ENCODE results near the gene PHLDB3. TPM values are rescaled to one million over a fixed set of nuclear protein-coding genes. Genes with fewer than 3 reads are reported as not detected.

The PHLDB3 gene
- total RNA-seq, 1 donor: 8.0 TPM

GRCh38 chr19:43503501-43504425 is 783 bp downstream of the PHLDB3 start:
- DNase-seq (ENCODE audit: low read depth): peak; percentile 82
- peak overlapping the region; percentile 94 for H3K4me3 ChIP-seq (ENCODE audit: low read depth, low read length)
- TF ChIP-seq CTCF (IDR thresholded peaks at IDR 0.05; ENCODE audit: insufficient read depth, low read length): no peak

- no peak for DNase-seq (ENCODE audit: low read depth)
- TF ChIP-seq CTCF (IDR thresholded peaks at IDR 0.05; ENCODE audit: insufficient read depth, low read length): no peak
- peak overlapping the region; percentile 94 for H3K4me3 ChIP-seq (ENCODE audit: low read depth, low read length)
Measured at GRCh38 chr19:43502419-43502976, 2.0 kb downstream of the PHLDB3 start.

DNA sequence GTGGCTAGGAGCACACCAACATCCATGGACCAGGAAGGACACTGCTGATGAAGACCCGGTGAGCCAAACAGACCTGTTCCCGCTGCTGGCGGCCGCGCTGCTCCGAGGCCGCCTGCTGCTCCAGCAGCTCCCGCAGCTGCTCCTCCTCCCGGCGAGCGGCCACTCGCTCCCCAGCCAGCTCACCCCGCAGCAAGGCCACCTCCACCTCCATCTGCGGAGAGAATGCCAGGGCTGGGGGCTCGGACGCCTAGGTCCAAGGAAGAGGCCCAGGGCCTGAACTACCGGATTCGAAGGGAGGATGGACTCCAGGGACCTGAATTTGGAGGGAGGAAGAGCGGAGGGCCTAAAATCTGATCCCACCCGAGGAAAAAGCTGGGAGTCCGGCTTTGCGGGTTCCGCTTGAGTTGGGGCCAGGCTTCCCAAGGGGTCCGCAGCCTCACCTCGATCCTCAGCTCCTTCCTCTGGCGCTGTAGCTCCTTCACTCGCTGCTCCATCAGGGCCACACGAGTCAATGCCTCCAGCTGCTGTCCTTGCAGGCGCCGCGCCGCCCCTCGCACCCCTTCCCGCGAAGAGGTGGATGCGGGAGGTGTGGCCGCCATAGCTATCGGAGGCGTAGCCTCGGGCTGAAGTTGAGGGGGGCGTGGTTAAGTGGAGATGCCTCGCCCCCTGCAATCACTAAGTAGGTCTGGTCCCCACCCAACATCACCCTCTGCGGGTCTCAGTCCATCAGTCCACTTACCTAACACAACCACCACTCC is 2.7 kb downstream of the PHLDB3 start:
- no peak for TF ChIP-seq CTCF (IDR thresholded peaks at IDR 0.05; ENCODE audit: insufficient read depth, low read length)
- H3K4me3 ChIP-seq (ENCODE audit: low read depth, low read length): no peak overlapping the region
- DNase-seq (ENCODE audit: low read depth): no peak

GRCh38 chr19:43499042-43499441 is 5.5 kb downstream of the PHLDB3 start:
- no peak for TF ChIP-seq CTCF (IDR thresholded peaks at IDR 0.05; ENCODE audit: insufficient read depth, low read length)
- no peak for DNase-seq (ENCODE audit: low read depth)
- H3K4me3 ChIP-seq (ENCODE audit: low read depth, low read length): no peak overlapping the region

GRCh38 chr19:43498233-43498842 is 6.2 kb downstream of the PHLDB3 start:
- H3K4me3 ChIP-seq (ENCODE audit: low read depth, low read length): no peak overlapping the region
- TF ChIP-seq CTCF (IDR thresholded peaks at IDR 0.05; ENCODE audit: insufficient read depth, low read length): no peak
- no peak for DNase-seq (ENCODE audit: low read depth)

DNA sequence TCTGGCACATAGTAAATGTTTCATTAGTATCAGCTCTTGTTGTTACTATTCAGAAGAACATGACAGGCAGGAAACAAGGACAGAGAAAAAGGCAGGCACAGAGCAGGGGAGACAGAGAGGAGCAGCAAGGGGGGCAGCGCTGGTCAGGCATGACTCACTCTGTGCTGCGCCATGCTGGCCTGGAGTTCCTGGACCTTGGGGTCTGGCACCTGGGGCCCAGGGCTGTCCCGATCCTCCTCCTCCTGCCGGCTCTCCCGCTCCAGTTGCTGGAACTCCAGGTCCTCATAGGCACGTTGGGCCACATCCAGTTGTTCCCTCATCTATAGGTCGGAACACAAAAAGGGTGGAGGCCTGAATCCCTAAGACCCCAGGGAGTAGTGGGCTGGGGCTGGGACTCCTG is 7.6 kb downstream of the PHLDB3 start:
- TF ChIP-seq CTCF (IDR thresholded peaks at IDR 0.05; ENCODE audit: insufficient read depth, low read length): no peak
- no peak for DNase-seq (ENCODE audit: low read depth)
- H3K4me3 ChIP-seq (ENCODE audit: low read depth, low read length): no peak overlapping the region
